Lung (tissue), 16 donors: ENCODE data around the gene TBPL1. TPM values are rescaled to one million over a fixed set of nuclear protein-coding genes. Genes with fewer than 3 reads are reported as not detected.
A peak's percentile ranks its signal among the peaks of the same experiment; 100 is the strongest.

Experiments used
- ATAC-seq: fragments of 200-7000 bp; cut with Tn5 transposase; one replicate; pipeline ENCODE4 v1.9.1; 2020; ENCODE audit warnings: moderate number of reproducible peaks; ENCODE audit not compliant: insufficient read depth, low FRiP score
- DNase-seq, 3 donors: peaks; one replicate each; pipeline ENCODE4 v3.0.0-alpha.2; 2013 to 2017
- H3K27ac ChIP-seq, 2 donors: one replicate each; pipeline ENCODE4 v1.5.1; 2013; ENCODE audit warnings: mild to moderate bottlenecking in 2 of 2, moderate library complexity in 2 of 2, control low read depth in 1 of 2, inconsistent platforms in 1 of 2, low read depth in 1 of 2, low read length in 1 of 2
- H3K27me3 ChIP-seq, 3 donors: one replicate each; pipeline ENCODE4 v1.5.1; 2013; ENCODE audit warnings: low read length in 2 of 3; ENCODE audit not compliant: control insufficient read depth in 3 of 3, insufficient read depth in 3 of 3
- H3K36me3 ChIP-seq, 4 donors: one replicate each; pipeline ENCODE4 v1.5.1; 2013; ENCODE audit warnings: low read length in 4 of 4, mild to moderate bottlenecking in 1 of 4, moderate library complexity in 1 of 4; ENCODE audit not compliant: control insufficient read depth in 4 of 4, insufficient read depth in 4 of 4
- H3K4me1 ChIP-seq, 5 donors: one replicate each; pipeline ENCODE4 v1.5.1; 2013; ENCODE audit warnings: low read length in 5 of 5, mild to moderate bottlenecking in 2 of 5, moderate library complexity in 1 of 5; ENCODE audit not compliant: control insufficient read depth in 5 of 5, insufficient read depth in 5 of 5
- H3K4me3 ChIP-seq: one replicate; pipeline ENCODE4 v1.5.1; 2013; ENCODE audit warnings: mild to moderate bottlenecking, control low read depth, moderate library complexity
- H3K9ac ChIP-seq, 2 donors: one replicate each; pipeline ENCODE4 v1.5.1; 2013; ENCODE audit warnings: low read length in 2 of 2, control low read depth in 1 of 2; ENCODE audit not compliant: insufficient read depth in 1 of 2
- H3K9me3 ChIP-seq, 4 donors: one replicate each; pipeline ENCODE4 v1.5.1; 2013; ENCODE audit warnings: low read length in 3 of 4, mild to moderate bottlenecking in 1 of 4, moderate library complexity in 1 of 4; ENCODE audit not compliant: control insufficient read depth in 4 of 4, insufficient read depth in 3 of 4
- WGBS, 2 donors: extraction: QIAGEN DNeasy Blood & Tissue Kit; methylation state at CpG; one replicate each; pipeline ENCODE4 v1.1.7; 2013; 5-methylcytosine and 5-hydroxymethylcytosine counted together
- long read RNA-seq, 5 donors: transcript quantifications; one replicate each; lab custom pipeline, GENCODE V29; 2026
- polyA plus RNA-seq, 2 donors: library from polyadenylated mRNA; stranded (reverse); fragments of 200-250 nt; gene quantifications; one replicate each; pipeline ENCODE4 v1.2.1, GENCODE V29; 2013
- total RNA-seq, 2 donors: library from RNA; depleted of rRNA in 1 of 2; stranded (reverse); fragments of >200 nt in 1 of 2; gene quantifications; one replicate each; pipeline ENCODE4 v1.2.1, GENCODE V29; 2014 to 2021
- TF ChIP-seq, protein P1 (sequence below): IDR thresholded peaks from 2 replicates; pipeline ENCODE4 v1.5.1; 2012; ENCODE audit warnings: mild to moderate bottlenecking; ENCODE audit errors: control extremely low read depth, extremely low read depth
- donor health status: control.
- donor health status: control.
- donor health status: Bipolar disorder and iron deficiency.
- donor health status: healthy.
- donor health status: DM: yes; HTN: yes; CAD: no.

The TBPL1 gene
- total RNA-seq (10 to 100 TPM; 20.4 to 31.3 TPM), polyA plus RNA-seq (10 to 100 TPM; 20.8 to 25.2 TPM)
- long read RNA-seq, donor 1, full-length matches to known transcripts = 19 of 19 reads
- long read RNA-seq, donor 1, partial matches to known transcripts = 0 of 19 reads
- long read RNA-seq, donor 1, other reads (novel, unspliced or antisense) = 0 of 19 reads
- long read RNA-seq, donor 2, full-length matches to known transcripts = 1 of 9 reads
- long read RNA-seq, donor 2, partial matches to known transcripts = 8 of 9 reads
- long read RNA-seq, donor 2, other reads (novel, unspliced or antisense) = 0 of 9 reads
- long read RNA-seq, donor 3, full-length matches to known transcripts = 5 of 5 reads
- long read RNA-seq, donor 3, partial matches to known transcripts = 0 of 5 reads
- long read RNA-seq, donor 3, other reads (novel, unspliced or antisense) = 0 of 5 reads
- long read RNA-seq, donor 4, full-length matches to known transcripts = 3 of 14 reads
- long read RNA-seq, donor 4, partial matches to known transcripts = 11 of 14 reads
- long read RNA-seq, donor 4, other reads (novel, unspliced or antisense) = 0 of 14 reads
- long read RNA-seq, donor 5, full-length matches to known transcripts = 9 of 9 reads
- long read RNA-seq, donor 5, partial matches to known transcripts = 0 of 9 reads
- long read RNA-seq, donor 5, other reads (novel, unspliced or antisense) = 0 of 9 reads

GRCh38 chr6:133952815-133953633, at the start of gene TBPL1:
Gene TBPL1, plus strand, starts transcription at chr6:133953224. Its CDS starts 26,902 bp downstream, at chr6:133980126.
- ATAC-seq = peak; percentile 93
- Histone ChIP-seq H3K27ac (peak within 1 kb of the TSS; percentile 83 to 94), H3K9me3 (no peaks in the 10 kb centered on the region), H3K36me3 (no peaks in the 10 kb centered on the region), H3K9ac (peak within 1 kb of the TSS; percentile 43 to 96), H3K4me3 (peak within 1 kb of the TSS; percentile 64), H3K4me1 (peaks cover 3 to 25% (median 9%) of the 10 kb centered on the region in 5 donors), H3K27me3 (no peaks in the 10 kb centered on the region)
- DNase-seq = peak; percentile 98 to 99 (median 99)
- WGBS, 2 donors = 0% methylated on average over 62 to 64 of the region's 64 CpGs
- TF ChIP-seq, protein P1, sequence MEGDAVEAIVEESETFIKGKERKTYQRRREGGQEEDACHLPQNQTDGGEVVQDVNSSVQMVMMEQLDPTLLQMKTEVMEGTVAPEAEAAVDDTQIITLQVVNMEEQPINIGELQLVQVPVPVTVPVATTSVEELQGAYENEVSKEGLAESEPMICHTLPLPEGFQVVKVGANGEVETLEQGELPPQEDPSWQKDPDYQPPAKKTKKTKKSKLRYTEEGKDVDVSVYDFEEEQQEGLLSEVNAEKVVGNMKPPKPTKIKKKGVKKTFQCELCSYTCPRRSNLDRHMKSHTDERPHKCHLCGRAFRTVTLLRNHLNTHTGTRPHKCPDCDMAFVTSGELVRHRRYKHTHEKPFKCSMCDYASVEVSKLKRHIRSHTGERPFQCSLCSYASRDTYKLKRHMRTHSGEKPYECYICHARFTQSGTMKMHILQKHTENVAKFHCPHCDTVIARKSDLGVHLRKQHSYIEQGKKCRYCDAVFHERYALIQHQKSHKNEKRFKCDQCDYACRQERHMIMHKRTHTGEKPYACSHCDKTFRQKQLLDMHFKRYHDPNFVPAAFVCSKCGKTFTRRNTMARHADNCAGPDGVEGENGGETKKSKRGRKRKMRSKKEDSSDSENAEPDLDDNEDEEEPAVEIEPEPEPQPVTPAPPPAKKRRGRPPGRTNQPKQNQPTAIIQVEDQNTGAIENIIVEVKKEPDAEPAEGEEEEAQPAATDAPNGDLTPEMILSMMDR = no peak

GRCh38 chr6:133903855-133904254, 49.2 kb upstream of the TBPL1 start:
- TF ChIP-seq, protein P1 = no peak
- H3K9ac ChIP-seq = no peak overlapping the region
- H3K27ac ChIP-seq = no peak overlapping the region
- H3K27me3 ChIP-seq = no peaks in the 10 kb centered on the region
- no peaks in the 10 kb centered on the region for H3K36me3 ChIP-seq
- WGBS, 2 donors = 94% methylated on average over 2 of the region's 2 CpGs
- ATAC-seq (no peak), DNase-seq (no peak)
- H3K4me1 ChIP-seq = peaks cover 0 to 4% (median 0%) of the 10 kb centered on the region in 5 donors
- no peak overlapping the region for H3K4me3 ChIP-seq
- H3K9me3 ChIP-seq = no peaks in the 10 kb centered on the region

GRCh38 chr6:133906050-133906449, 47.0 kb upstream of the TBPL1 start:
- no peak for DNase-seq
- H3K36me3 ChIP-seq = no peaks in the 10 kb centered on the region
- no peak overlapping the region for H3K27ac ChIP-seq
- H3K4me3 ChIP-seq = no peak overlapping the region
- no peak for ATAC-seq
- H3K4me1 ChIP-seq = peaks cover 0 to 4% (median 0%) of the 10 kb centered on the region in 5 donors
- WGBS, 2 donors = 17 to 61% methylated on average over 1 of the region's 1 CpG
- H3K9me3 ChIP-seq = peaks cover 0 to 5% (median 0%) of the 10 kb centered on the region in 4 donors
- H3K27me3 ChIP-seq = no peaks in the 10 kb centered on the region
- no peak overlapping the region for H3K9ac ChIP-seq
- TF ChIP-seq, protein P1 = no peak
